ENCODE results near the gene TUBGCP2. TPM values are rescaled to one million over a fixed set of nuclear protein-coding genes. Genes with fewer than 3 reads are reported as not detected.

The TUBGCP2 gene
- total RNA-seq, 1 experiment from 2014 or later = 52.4 TPM

GRCh38 chr10:133294189-133294588 is 14.5 kb downstream of the TUBGCP2 start:
- no peak overlapping the region for H4K5ac ChIP-seq (ENCODE audit: insufficient read length, low read depth, low read length)
- Mint-ChIP-seq H3K4me3 (no peak overlapping the region), H3K27me3 (ENCODE audit: low read depth) (no peaks in the 10 kb centered on the region), H3K9me3 (no peaks in the 10 kb centered on the region), H3K4me1 (no peaks in the 10 kb centered on the region), H3K27ac (no peak overlapping the region), H3K36me3 (ENCODE audit: insufficient read depth in 1 of 3, low read depth in 3 of 3) (peaks cover 24 to 73% (median 66%) of the 10 kb centered on the region in 3 experiments)
- no peak overlapping the region for H3K14ac ChIP-seq (ENCODE audit: insufficient read depth, low read length)
- H3K4ac ChIP-seq (ENCODE audit: low read depth, low read length) = no peak overlapping the region
- no peak overlapping the region for H2AFZ ChIP-seq (ENCODE audit: low read length)
- H2BK5ac ChIP-seq (ENCODE audit: insufficient read length, low read length) = no peak overlapping the region
- H4K20me1 ChIP-seq (ENCODE audit: control insufficient read depth, insufficient read depth, insufficient read length) = no peaks in the 10 kb centered on the region
- H2BK20ac ChIP-seq (ENCODE audit: low read depth, low read length, poor library complexity, severe bottlenecking) = no peak overlapping the region
- DNase-seq = no peak
- no peak overlapping the region for H3K18ac ChIP-seq (ENCODE audit: insufficient read length, low read depth, low read length)
- H3K9ac ChIP-seq (ENCODE audit: extremely low read depth, insufficient read length, low read length) = no peak overlapping the region
- no peak overlapping the region for H3K27ac ChIP-seq (ENCODE audit: insufficient read length, low read depth, low read length)
- H2BK12ac ChIP-seq (ENCODE audit: insufficient read length, low read depth, low read length) = no peak overlapping the region
- H2BK15ac ChIP-seq (ENCODE audit: low read depth, low read length) = no peak overlapping the region
- no peaks in the 10 kb centered on the region for H3K79me1 ChIP-seq (ENCODE audit: insufficient read depth, low read depth, low read length, poor library complexity, severe bottlenecking)
- TF ChIP-seq CTCF (conservative IDR thresholded peaks at IDR 0.05) = no peak
- no peak overlapping the region for H2AK5ac ChIP-seq (ENCODE audit: insufficient read length, low read length)
- no peaks in the 10 kb centered on the region for H3K9me3 ChIP-seq (ENCODE audit: control insufficient read depth, low read depth, low read length)
- no peak overlapping the region for H3T11ph ChIP-seq (ENCODE audit: low read length)
- H3K23me2 ChIP-seq (ENCODE audit: insufficient read length, low read depth, low read length, poor library complexity, severe bottlenecking) = no peaks in the 10 kb centered on the region
- no peak overlapping the region for H2BK120ac ChIP-seq (ENCODE audit: low read depth, low read length, poor library complexity, severe bottlenecking)
- no CpG with 5 or more reads among the region's 15 CpGs for WGBS (ENCODE audit: extremely low coverage, insufficient read length, low lambda C conversion rate)
- H4K91ac ChIP-seq (ENCODE audit: insufficient read length, low read depth, low read length) = no peak overlapping the region
- H3K23ac ChIP-seq (ENCODE audit: insufficient read length, low read depth, low read length) = no peak overlapping the region
- H3K79me2 ChIP-seq (ENCODE audit: insufficient read depth, low read length) = no peaks in the 10 kb centered on the region
- no peak overlapping the region for H4K8ac ChIP-seq (replicated peaks; ENCODE audit: insufficient read length, low read depth, low read length)
- no peak overlapping the region for H3K56ac ChIP-seq (ENCODE audit: insufficient read length, low read depth, low read length)
- no peaks in the 10 kb centered on the region for H3K27me3 ChIP-seq (ENCODE audit: insufficient read depth, low read length)
- H3K4me2 ChIP-seq (ENCODE audit: insufficient read depth, insufficient read length, low read length) = no peak overlapping the region
- H3K4me1 ChIP-seq (ENCODE audit: insufficient read depth, low read length) = no peaks in the 10 kb centered on the region

Data from H9 (cell line).